Endothelial cell of umbilical vein (primary cell): Measurements from ENCODE around the gene ABCA1. TPM values are rescaled to one million over a fixed set of nuclear protein-coding genes. Genes with fewer than 3 reads are reported as not detected.

Source experiments
- BruUV-seq: library from RNA; stranded (reverse); fragments of 400-500 nt; replicated peaks from 2 replicates; lab custom pipeline; 2021; lab: Mats Ljungman, UMichigan
- CTCF ChIA-PET: fragments of 300-600, 350-600 bp; sonication (Branson Sonifier 250); formaldehyde crosslinking; loops from one replicate; lab custom pipeline; 2021; ENCODE audit warnings: antibody characterized with exemption, inconsistent platforms; lab: Charles Lee
- POLR2A ChIA-PET: fragments of 300-600, 350-600 bp; sonication (Branson Sonifier 250); formaldehyde crosslinking; loops from one replicate; lab custom pipeline; 2021; ENCODE audit warnings: antibody characterized with exemption, inconsistent platforms; lab: Charles Lee
- DNase-seq: peaks from one replicate; pipeline ENCODE4 v3.0.0-alpha.2; 2011; ENCODE audit warnings: low read depth, low spot score
- FAIRE-seq: peaks from 2 replicates; lab custom pipeline; 2011; peaks lifted over from hg19 to GRCh38; lab: Jason Lieb, UNC
- H2AFZ ChIP-seq: 2 replicates; pipeline ENCODE4 v1.6.0; 2012; ENCODE audit warnings: low read depth, low read length, control low read depth, inconsistent platforms
- H3K27ac ChIP-seq: 2 replicates; pipeline ENCODE4 v1.5.1; 2011; ENCODE audit warnings: low read depth, mild to moderate bottlenecking, control low read depth, low read length, moderate library complexity; ENCODE audit not compliant: insufficient read depth
- H3K27me3 ChIP-seq, 2 experiments: 2 replicates each; pipeline versions ENCODE4 v1.6.0 to v1.6.1; 2011; ENCODE audit warnings: low read length in 2 of 2, mixed read lengths in 1 of 2; ENCODE audit not compliant: control insufficient read depth in 2 of 2, insufficient read depth in 2 of 2
- H3K36me3 ChIP-seq, 2 experiments: 2 replicates in 1 of 2; 3 replicates in 1 of 2; pipeline ENCODE4 v1.5.1; 2011; ENCODE audit warnings: low read length in 2 of 2, mild to moderate bottlenecking in 1 of 2, moderate library complexity in 1 of 2; ENCODE audit not compliant: control insufficient read depth in 2 of 2, insufficient read depth in 2 of 2; ENCODE audit errors: extremely low read depth in 1 of 2
- H3K4me1 ChIP-seq: 3 replicates; pipeline ENCODE4 v1.5.1; 2011; ENCODE audit warnings: mild to moderate bottlenecking, low read length; ENCODE audit not compliant: control insufficient read depth, insufficient read depth; ENCODE audit errors: extremely low read depth
- H3K4me2 ChIP-seq: 2 replicates; pipeline ENCODE4 v1.6.1; 2011; ENCODE audit warnings: low read length, control low read depth, mixed read lengths; ENCODE audit not compliant: insufficient read depth
- H3K4me3 ChIP-seq, 3 experiments: fragments of 200-600 bp in 1 of 3; sonication (generic), shearing (Covaris generic) in 1 of 3; replicated peaks in 1 of 3; 2 replicates each; pipeline ENCODE4 v1.5.1; 2011 to 2016; ENCODE audit warnings: control low read depth in 3 of 3, low read length in 3 of 3, mild to moderate bottlenecking in 2 of 3, inconsistent platforms in 1 of 3, low read depth in 1 of 3, moderate library complexity in 1 of 3; ENCODE audit not compliant: insufficient read depth in 1 of 3
- H3K79me2 ChIP-seq: 2 replicates; pipeline ENCODE4 v1.6.0; 2012; ENCODE audit warnings: low read length, inconsistent platforms; ENCODE audit not compliant: control insufficient read depth, insufficient read depth
- H3K9ac ChIP-seq: replicated peaks from 2 replicates; pipeline ENCODE3; 2011; ENCODE audit warnings: low read length, control low read depth; ENCODE audit not compliant: insufficient read depth; ENCODE audit errors: extremely low read depth
- H3K9me1 ChIP-seq: replicated peaks from 3 replicates; pipeline ENCODE4 v1.6.0; 2011; ENCODE audit warnings: mild to moderate bottlenecking, low read length; ENCODE audit not compliant: control insufficient read depth, insufficient read depth; ENCODE audit errors: extremely low read depth
- H3K9me3 ChIP-seq: replicated peaks from 2 replicates; pipeline ENCODE4 v1.5.1; 2012; ENCODE audit warnings: low read length, inconsistent platforms; ENCODE audit not compliant: control insufficient read depth, insufficient read depth
- H4K20me1 ChIP-seq: replicated peaks from 2 replicates; pipeline ENCODE3; 2011; ENCODE audit warnings: mild to moderate bottlenecking, low read length; ENCODE audit not compliant: control insufficient read depth, insufficient read depth; ENCODE audit errors: extremely low read depth
- CTCF ChIP-seq, 2 donors: IDR thresholded peaks; 1 replicate in 1 of 2; 2 replicates in 1 of 2; pipeline ENCODE4 v1.5.1; 2011; ENCODE audit warnings: low read length in 2 of 2, mild to moderate bottlenecking in 2 of 2, moderate library complexity in 2 of 2, control low read depth in 1 of 2, inconsistent platforms in 1 of 2, low read depth in 1 of 2; ENCODE audit not compliant: insufficient read depth in 1 of 2; ENCODE audit errors: extremely low read depth in 1 of 2
- EZH2 ChIP-seq: IDR thresholded peaks from 2 replicates; pipeline ENCODE4 v1.6.1; 2012; ENCODE audit warnings: borderline replicate concordance, low read depth, mild to moderate bottlenecking, moderate library complexity, low read length, inconsistent platforms; ENCODE audit not compliant: severe bottlenecking
- FOS ChIP-seq: IDR thresholded peaks from 2 replicates; pipeline ENCODE4 v1.6.1; 2011; ENCODE audit warnings: mild to moderate bottlenecking, low read length, moderate library complexity, borderline replicate concordance; ENCODE audit not compliant: insufficient read depth
- GATA2 ChIP-seq: IDR thresholded peaks from 2 replicates; pipeline ENCODE4 v1.7.0; 2011; ENCODE audit warnings: low read depth, mild to moderate bottlenecking, moderate library complexity, mixed read lengths, low read length; ENCODE audit not compliant: insufficient read length, insufficient read depth
- JUN ChIP-seq: IDR thresholded peaks from 2 replicates; pipeline ENCODE4 v1.6.1; 2011; ENCODE audit warnings: borderline replicate concordance, low read depth; ENCODE audit not compliant: insufficient read length, insufficient read depth
- MAX ChIP-seq: IDR thresholded peaks from 2 replicates; pipeline ENCODE4 v1.6.1; 2011; ENCODE audit not compliant: insufficient read depth, insufficient read length
- MYC ChIP-seq: IDR thresholded peaks from one replicate; pipeline ENCODE4 v1.6.1; 2011; ENCODE audit warnings: mild to moderate bottlenecking, low read depth, low read length
- POLR2A ChIP-seq: IDR thresholded peaks from 2 replicates; pipeline ENCODE4 v1.6.1; 2012; ENCODE audit warnings: low read depth, mild to moderate bottlenecking, control low read depth, low read length
- POLR2AphosphoS5 ChIP-seq: IDR thresholded peaks from 2 replicates; pipeline ENCODE4 v1.6.1; 2012; ENCODE audit warnings: low read depth, mild to moderate bottlenecking, control low read depth, low read length, moderate library complexity; ENCODE audit not compliant: insufficient read depth
- dilution Hi-C: fragments of 300-500 bp; cut with MboI; formaldehyde crosslinking; loops from one replicate; pipeline ENCODE4 v1.15.0; 2019; ENCODE audit warnings: low sequenced_read_pairs; ENCODE audit not compliant: extremely low pct_ligation_motif_present
- intact Hi-C: fragments of 100-400 bp; cut with micrococcal nuclease; formaldehyde crosslinking; loops from one replicate; pipeline ENCODE4 v1.10.0; 2022
- polyA plus RNA-seq, 4 experiments: library from polyadenylated mRNA; depleted of rRNA in 3 of 4; stranded (reverse) in 3 of 4; unstranded in 1 of 4; fragments of >200 nt; gene quantifications; 2 replicates each; pipeline versions ENCODE4 v1.2.1 to v1.2.3, GENCODE V29; 2011 to 2012; ENCODE audit warnings: missing spikeins in 1 of 4
- total RNA-seq: library from RNA; stranded (reverse); gene quantifications from 2 replicates; pipeline ENCODE4 v1.2.3, GENCODE V29; 2021

Gene ABCA1
- total and polyA plus RNA-seq, 2 donors (not counting 3 experiments of a cell fraction or from before 2014, with no cell fraction given): 2.4 to 9.8 TPM

GRCh38 chr9:104896131-104896530 lies 31.8 kb downstream of the ABCA1 start:
- H3K9me3 ChIP-seq: no peaks in the 10 kb centered on the region
- BruUV-seq: no TSS peak
- H3K4me2 ChIP-seq: no peak overlapping the region
- H3K79me2 ChIP-seq: no peaks in the 10 kb centered on the region
- no peak overlapping the region for H3K27ac ChIP-seq
- CTCF ChIA-PET: interaction anchor here (1.0 to 1.9 kb wide), 2 partner anchors 28 to 33 kb away, joined by 4 to 5 read pairs; no protein-coding TSS in a partner anchor
- no peak for TF ChIP-seq POLR2A
- no peak for TF ChIP-seq GATA2
- TF ChIP-seq MAX: no peak
- H3K4me1 ChIP-seq: no peaks in the 10 kb centered on the region
- DNase-seq (no peak), FAIRE-seq (no peak)
- no peaks in the 10 kb centered on the region for H3K27me3 ChIP-seq
- H2AFZ ChIP-seq: no peak overlapping the region
- H3K9me1 ChIP-seq: no peaks in the 10 kb centered on the region
- no peaks in the 10 kb centered on the region for H3K36me3 ChIP-seq
- H3K9ac ChIP-seq: no peak overlapping the region
- POLR2A ChIA-PET: no interaction called here
- H3K4me3 ChIP-seq: no peak overlapping the region
- intact Hi-C loops: no loop called here
- no peaks in the 10 kb centered on the region for H4K20me1 ChIP-seq
- dilution Hi-C loops: no loop called here

- Histone ChIP-seq H3K27me3 (no peaks in the 10 kb centered on the region), H3K9me3 (no peaks in the 10 kb centered on the region), H3K36me3 (no peaks in the 10 kb centered on the region), H3K27ac (no peak overlapping the region), H4K20me1 (no peaks in the 10 kb centered on the region), H3K4me3 (no peak overlapping the region), H3K79me2 (no peaks in the 10 kb centered on the region), H3K9ac (no peak overlapping the region), H3K4me1 (no peaks in the 10 kb centered on the region), H3K9me1 (no peaks in the 10 kb centered on the region), H2AFZ (no peak overlapping the region), H3K4me2 (no peak overlapping the region)
- no peak for FAIRE-seq
- CTCF ChIA-PET: interaction anchor here (1.0 to 1.2 kb wide), 2 partner anchors 11 to 29 kb away, joined by 4 to 5 read pairs; no protein-coding TSS in a partner anchor
- DNase-seq: no peak
- BruUV-seq: no TSS peak
- dilution Hi-C loops: no loop called here
- intact Hi-C loops: no loop called here
- no peak for TF ChIP-seq CTCF (IDR thresholded peaks at IDR 0.05; ENCODE audit: extremely low read depth in 1 of 2, insufficient read depth in 1 of 2, low read depth in 1 of 2, low read length in 2 of 2)
- TF ChIP-seq POLR2A: no peak
- TF ChIP-seq MYC: no peak
- no peak for TF ChIP-seq GATA2
- TF ChIP-seq POLR2AphosphoS5: no peak
- no peak for TF ChIP-seq FOS
- no peak for TF ChIP-seq JUN
- no peak for TF ChIP-seq EZH2
- TF ChIP-seq MAX: no peak
- POLR2A ChIA-PET: no interaction called here
Measured at GRCh38 chr9:104895572-104895971, 32.4 kb downstream of the ABCA1 start.
